Fibroblast of lung (primary cell): Measurements from ENCODE around the gene TRPM5. TPM values are rescaled to one million over a fixed set of nuclear protein-coding genes. Genes with fewer than 3 reads are reported as not detected.

Source experiments
- DNase-seq, 2 donors: peaks; one replicate each; pipeline versions ENCODE4 v3.0.0 to v3.0.0-alpha.2; 2010; ENCODE audit warnings: low read depth in 2 of 2
- H2AFZ ChIP-seq: 2 replicates; pipeline ENCODE4 v1.5.1; 2012; ENCODE audit warnings: low read length, control low read depth, inconsistent platforms
- H3K27ac ChIP-seq: 2 replicates; pipeline ENCODE4 v1.5.1; 2011; ENCODE audit warnings: low read length, control low read depth; ENCODE audit not compliant: insufficient read depth
- H3K27me3 ChIP-seq: 2 replicates; pipeline ENCODE4 v1.5.1; 2011; ENCODE audit warnings: mild to moderate bottlenecking, low read length; ENCODE audit not compliant: control insufficient read depth, insufficient read depth
- H3K36me3 ChIP-seq: 2 replicates; pipeline ENCODE4 v1.5.1; 2011; ENCODE audit warnings: low read length; ENCODE audit not compliant: control insufficient read depth, insufficient read depth
- H3K4me1 ChIP-seq: 2 replicates; pipeline ENCODE4 v1.5.1; 2011; ENCODE audit warnings: low read length; ENCODE audit not compliant: control insufficient read depth, insufficient read depth; ENCODE audit errors: extremely low read depth
- H3K4me2 ChIP-seq: 2 replicates; pipeline ENCODE4 v1.5.1; 2011; ENCODE audit warnings: low read length, control low read depth; ENCODE audit not compliant: insufficient read depth; ENCODE audit errors: extremely low read depth
- H3K4me3 ChIP-seq, 4 experiments: fragments of 200-600 bp in 1 of 4; sonication (generic) in 1 of 4; replicated peaks in 1 of 4; 2 replicates each; pipeline ENCODE4 v1.5.1; 2011 to 2016; ENCODE audit warnings: low read length in 4 of 4, low read depth in 3 of 4, mild to moderate bottlenecking in 3 of 4, control low read depth in 2 of 4, inconsistent platforms in 1 of 4, mixed read lengths in 1 of 4; ENCODE audit not compliant: insufficient read depth in 1 of 4; ENCODE audit errors: control extremely low read depth in 1 of 4
- H3K79me2 ChIP-seq: 2 replicates; pipeline ENCODE4 v1.5.1; 2012; ENCODE audit warnings: mild to moderate bottlenecking, low read length, inconsistent platforms; ENCODE audit not compliant: control insufficient read depth, insufficient read depth
- H3K9ac ChIP-seq: 2 replicates; pipeline ENCODE4 v1.5.1; 2011; ENCODE audit warnings: mild to moderate bottlenecking, low read length, control low read depth; ENCODE audit not compliant: insufficient read depth
- H3K9me3 ChIP-seq: 2 replicates; pipeline ENCODE4 v1.5.1; 2012; ENCODE audit warnings: low read depth, low read length; ENCODE audit not compliant: control insufficient read depth, insufficient read depth
- H4K20me1 ChIP-seq: 2 replicates; pipeline ENCODE4 v1.5.1; 2011; ENCODE audit warnings: low read length; ENCODE audit not compliant: control insufficient read depth, insufficient read depth; ENCODE audit errors: extremely low read depth
- EZH2 ChIP-seq: IDR thresholded peaks from 2 replicates; pipeline ENCODE4 v1.5.1; 2012; ENCODE audit warnings: low read length, control low read depth, mild to moderate bottlenecking; ENCODE audit errors: missing control alignments
- polyA plus RNA-seq, 2 donors: library from polyadenylated mRNA; depleted of rRNA in 1 of 2; stranded (reverse) in 1 of 2; unstranded in 1 of 2; fragments of >200 nt; gene quantifications; 2 replicates each; pipeline ENCODE4 v1.2.1, GENCODE V29; 2011 to 2012; ENCODE audit warnings: missing spikeins in 1 of 2
- total RNA-seq: library from RNA; depleted of rRNA; stranded (reverse); fragments of >200 nt; gene quantifications from 2 replicates; pipeline ENCODE4 v1.2.1, GENCODE V29; 2014
- TF ChIP-seq, protein P1 (sequence below), 2 donors: IDR thresholded peaks in 1 of 2; conservative IDR thresholded peaks in 1 of 2; 1 replicate in 1 of 2; 2 replicates in 1 of 2; pipeline ENCODE4 v1.5.1; 2011 to 2012; ENCODE audit warnings: low read length in 2 of 2, control low read depth in 1 of 2, inconsistent platforms in 1 of 2, low read depth in 1 of 2, mild to moderate bottlenecking in 1 of 2

TRPM5 gene
- total and polyA plus RNA-seq, 2 donors (not counting 1 experiment from before 2014, with no cell fraction given) = not detected

- no peaks in the 10 kb centered on the region for H4K20me1 ChIP-seq
- no peak overlapping the region for H3K4me2 ChIP-seq
- no peaks in the 10 kb centered on the region for H3K4me1 ChIP-seq
- H3K9ac ChIP-seq = no peak overlapping the region
- H3K79me2 ChIP-seq = no peaks in the 10 kb centered on the region
- DNase-seq = no peak
- H3K36me3 ChIP-seq = no peaks in the 10 kb centered on the region
- TF ChIP-seq, protein P1, sequence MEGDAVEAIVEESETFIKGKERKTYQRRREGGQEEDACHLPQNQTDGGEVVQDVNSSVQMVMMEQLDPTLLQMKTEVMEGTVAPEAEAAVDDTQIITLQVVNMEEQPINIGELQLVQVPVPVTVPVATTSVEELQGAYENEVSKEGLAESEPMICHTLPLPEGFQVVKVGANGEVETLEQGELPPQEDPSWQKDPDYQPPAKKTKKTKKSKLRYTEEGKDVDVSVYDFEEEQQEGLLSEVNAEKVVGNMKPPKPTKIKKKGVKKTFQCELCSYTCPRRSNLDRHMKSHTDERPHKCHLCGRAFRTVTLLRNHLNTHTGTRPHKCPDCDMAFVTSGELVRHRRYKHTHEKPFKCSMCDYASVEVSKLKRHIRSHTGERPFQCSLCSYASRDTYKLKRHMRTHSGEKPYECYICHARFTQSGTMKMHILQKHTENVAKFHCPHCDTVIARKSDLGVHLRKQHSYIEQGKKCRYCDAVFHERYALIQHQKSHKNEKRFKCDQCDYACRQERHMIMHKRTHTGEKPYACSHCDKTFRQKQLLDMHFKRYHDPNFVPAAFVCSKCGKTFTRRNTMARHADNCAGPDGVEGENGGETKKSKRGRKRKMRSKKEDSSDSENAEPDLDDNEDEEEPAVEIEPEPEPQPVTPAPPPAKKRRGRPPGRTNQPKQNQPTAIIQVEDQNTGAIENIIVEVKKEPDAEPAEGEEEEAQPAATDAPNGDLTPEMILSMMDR (conservative IDR thresholded peaks at IDR 0.05 in 1 of 2, IDR thresholded peaks at IDR 0.05 in 1 of 2; ENCODE audit: low read depth in 1 of 2, low read length in 2 of 2) = no peak
- TF ChIP-seq EZH2 = no peak
- no peaks in the 10 kb centered on the region for H3K27me3 ChIP-seq
- no peak overlapping the region for H3K27ac ChIP-seq
- H3K9me3 ChIP-seq = no peaks in the 10 kb centered on the region
- no peak overlapping the region for H3K4me3 ChIP-seq
- H2AFZ ChIP-seq = no peak overlapping the region
These were observed 28.5 kb downstream of the TRPM5 start for GRCh38 chr11:2415601-2416380.

DNA sequence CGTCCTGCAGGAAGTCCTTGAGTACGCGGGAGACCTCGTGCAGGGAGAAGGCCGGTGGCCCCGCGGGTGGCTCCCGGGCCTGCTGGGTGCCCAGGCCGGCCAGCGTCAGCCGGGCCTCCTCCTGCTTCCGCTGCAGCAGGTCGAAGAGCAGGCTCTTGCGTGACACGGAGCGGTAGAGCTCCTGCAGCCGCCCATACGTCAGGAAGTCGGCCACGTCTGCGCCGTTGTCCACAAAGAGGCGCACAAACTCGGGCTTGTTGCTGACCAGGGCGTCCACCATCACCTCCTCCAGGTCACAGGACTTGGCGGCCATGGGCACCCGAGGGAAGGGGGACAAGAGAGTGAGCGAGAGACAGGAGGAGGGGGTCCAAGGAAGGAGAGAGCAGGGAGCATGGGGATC is 29.1 kb downstream of the TRPM5 start:
- TF ChIP-seq EZH2 = no peak
- TF ChIP-seq, protein P1 (conservative IDR thresholded peaks at IDR 0.05 in 1 of 2, IDR thresholded peaks at IDR 0.05 in 1 of 2; ENCODE audit: low read depth in 1 of 2, low read length in 2 of 2) = no peak
- Histone ChIP-seq H3K9ac (no peak overlapping the region), H3K36me3 (no peaks in the 10 kb centered on the region), H3K27ac (no peak overlapping the region), H3K4me2 (no peak overlapping the region), H3K4me3 (no peak overlapping the region), H3K27me3 (no peaks in the 10 kb centered on the region), H2AFZ (no peak overlapping the region), H3K4me1 (no peaks in the 10 kb centered on the region), H3K79me2 (no peaks in the 10 kb centered on the region), H3K9me3 (no peaks in the 10 kb centered on the region), H4K20me1 (no peaks in the 10 kb centered on the region)
- DNase-seq = no peak

DNA sequence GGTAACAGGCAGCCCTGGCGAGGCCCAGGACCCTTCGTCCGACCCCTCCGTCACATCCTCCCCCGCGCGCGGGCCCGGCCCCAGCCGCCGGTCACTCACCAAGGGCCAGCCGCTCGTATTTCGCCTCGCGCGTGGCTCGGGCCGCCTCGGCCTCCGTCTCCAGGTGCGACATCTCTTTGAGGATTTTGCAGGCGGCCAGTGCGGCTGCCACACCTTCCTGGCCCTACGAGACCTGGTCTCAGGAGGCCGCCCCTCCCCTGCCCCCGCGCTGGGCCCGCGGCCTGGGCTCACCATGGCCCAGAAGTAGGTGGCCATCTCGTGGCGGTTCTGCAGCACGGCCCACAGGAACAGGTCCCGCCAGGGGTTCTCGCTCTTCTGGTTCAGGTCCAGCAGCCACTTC is 29.7 kb downstream of the TRPM5 start:
- no peaks in the 10 kb centered on the region for H4K20me1 ChIP-seq
- H3K36me3 ChIP-seq = no peaks in the 10 kb centered on the region
- H3K27me3 ChIP-seq = no peaks in the 10 kb centered on the region
- H3K4me1 ChIP-seq = no peaks in the 10 kb centered on the region
- H3K4me3 ChIP-seq = no peak overlapping the region
- no peak overlapping the region for H3K9ac ChIP-seq
- no peak overlapping the region for H2AFZ ChIP-seq
- no peak for DNase-seq
- H3K9me3 ChIP-seq = no peaks in the 10 kb centered on the region
- H3K4me2 ChIP-seq = no peak overlapping the region
- no peaks in the 10 kb centered on the region for H3K79me2 ChIP-seq
- H3K27ac ChIP-seq = no peak overlapping the region
- no peak for TF ChIP-seq EZH2
- TF ChIP-seq, protein P1 (conservative IDR thresholded peaks at IDR 0.05 in 1 of 2, IDR thresholded peaks at IDR 0.05 in 1 of 2; ENCODE audit: low read depth in 1 of 2, low read length in 2 of 2) = no peak
